Keratinocyte (primary cell): Measurements from ENCODE around the gene MTHFD1L. TPM values are rescaled to one million over a fixed set of nuclear protein-coding genes. Genes with fewer than 3 reads are reported as not detected.
A peak's percentile ranks its signal among the peaks of the same experiment; 100 is the strongest.

ENCODE experiments used
- DNase-seq: peaks from one replicate; pipeline ENCODE4 v3.0.0-alpha.2; 2011; ENCODE audit warnings: low read depth, missing footprints, low spot score
- FAIRE-seq: peaks from 2 replicates; lab custom pipeline; 2011; peaks lifted over from hg19 to GRCh38; lab: Jason Lieb, UNC
- H2AFZ ChIP-seq: 2 replicates; pipeline ENCODE4 v1.6.0; 2012; ENCODE audit warnings: low read length, control low read depth, inconsistent platforms; ENCODE audit not compliant: control insufficient read depth
- H3K27ac ChIP-seq: 2 replicates; pipeline ENCODE4 v1.5.1; 2011; ENCODE audit warnings: low read length; ENCODE audit not compliant: control insufficient read depth, insufficient read depth
- H3K27me3 ChIP-seq: 3 replicates; pipeline ENCODE4 v1.6.0; 2011; ENCODE audit warnings: low read length; ENCODE audit not compliant: control insufficient read depth, insufficient read depth; ENCODE audit errors: extremely low read depth
- H3K36me3 ChIP-seq, 2 experiments: 2 replicates in 1 of 2; 3 replicates in 1 of 2; pipeline ENCODE4 v1.5.1; 2011; ENCODE audit warnings: low read length in 2 of 2, mild to moderate bottlenecking in 1 of 2; ENCODE audit not compliant: control insufficient read depth in 2 of 2, insufficient read depth in 2 of 2; ENCODE audit errors: extremely low read depth in 1 of 2
- H3K4me1 ChIP-seq: 3 replicates; pipeline ENCODE4 v1.5.1; 2011; ENCODE audit warnings: low read length; ENCODE audit not compliant: control insufficient read depth, insufficient read depth; ENCODE audit errors: extremely low read depth
- H3K4me2 ChIP-seq: 3 replicates; pipeline ENCODE4 v1.6.0; 2011; ENCODE audit warnings: low read depth, low read length; ENCODE audit not compliant: control insufficient read depth, insufficient read depth; ENCODE audit errors: extremely low read depth
- H3K4me3 ChIP-seq, 3 experiments: fragments of 200-600 bp in 1 of 3; sonication (generic) in 1 of 3; 2 replicates in 2 of 3; 3 replicates in 1 of 3; pipeline ENCODE4 v1.5.1; 2011 to 2016; ENCODE audit warnings: low read length in 3 of 3, mild to moderate bottlenecking in 3 of 3, control low read depth in 2 of 3, inconsistent platforms in 1 of 3, low read depth in 1 of 3, mixed read lengths in 1 of 3, mixed run types in 1 of 3, moderate library complexity in 1 of 3; ENCODE audit not compliant: control insufficient read depth in 2 of 3, insufficient read depth in 2 of 3; ENCODE audit errors: extremely low read depth in 1 of 3
- H3K79me2 ChIP-seq: 2 replicates; pipeline ENCODE4 v1.6.0; 2012; ENCODE audit warnings: low read length; ENCODE audit not compliant: control insufficient read depth, insufficient read depth
- H3K9ac ChIP-seq: 3 replicates; pipeline ENCODE4 v1.6.0; 2011; ENCODE audit warnings: low read length; ENCODE audit not compliant: control insufficient read depth, insufficient read depth; ENCODE audit errors: extremely low read depth
- H3K9me1 ChIP-seq: 3 replicates; pipeline ENCODE4 v1.6.0; 2011; ENCODE audit warnings: low read length; ENCODE audit not compliant: control insufficient read depth, insufficient read depth; ENCODE audit errors: extremely low read depth
- H3K9me3 ChIP-seq: 2 replicates; pipeline ENCODE4 v1.5.1; 2012; ENCODE audit warnings: low read depth, low read length; ENCODE audit not compliant: control insufficient read depth
- H4K20me1 ChIP-seq: 3 replicates; pipeline ENCODE4 v1.6.0; 2011; ENCODE audit warnings: low read length; ENCODE audit not compliant: control insufficient read depth, insufficient read depth; ENCODE audit errors: extremely low read depth
- EZH2 ChIP-seq: IDR thresholded peaks from one replicate; pipeline ENCODE4 v1.6.1; 2012; ENCODE audit warnings: inconsistent platforms, mild to moderate bottlenecking, low read length, moderate library complexity
- dilution Hi-C: fragments of 300-500 bp; cut with MboI; formaldehyde crosslinking; loops from one replicate; pipeline ENCODE4 v1.7.0; 2020; ENCODE audit warnings: low sequenced_read_pairs; ENCODE audit not compliant: extremely low pct_ligation_motif_present
- polyA plus RNA-seq, 5 experiments: library from polyadenylated mRNA; depleted of rRNA in 3 of 5; stranded (reverse) in 3 of 5; stranded (forward) in 1 of 5; unstranded in 1 of 5; fragments of >200 nt; gene quantifications; 1 replicate in 1 of 5; 2 replicates in 3 of 5; 3 replicates in 1 of 5; pipeline versions ENCODE4 v1.2.1 to v1.2.3, GENCODE V29; 2011 to 2012; ENCODE audit warnings: missing spikeins in 2 of 5, low read depth in 1 of 5, low replicate concordance in 1 of 5
- TF ChIP-seq, protein P1 (sequence below), 3 experiments: IDR thresholded peaks in 1 of 3; conservative IDR thresholded peaks in 1 of 3; optimal IDR thresholded peaks in 1 of 3; 2 replicates in 2 of 3; 3 replicates in 1 of 3; pipeline versions ENCODE3 to v1.5.1; 2011; ENCODE audit warnings: low read length in 3 of 3, mild to moderate bottlenecking in 3 of 3, moderate library complexity in 2 of 3, control low read depth in 1 of 3, inconsistent platforms in 1 of 3; ENCODE audit not compliant: insufficient read depth in 2 of 3; ENCODE audit errors: extremely low read depth in 1 of 3

Gene MTHFD1L
- polyA plus RNA-seq, 1 donor (not counting 4 experiments of a cell fraction or from before 2014, with no cell fraction given), result 38.0 TPM

DNA sequence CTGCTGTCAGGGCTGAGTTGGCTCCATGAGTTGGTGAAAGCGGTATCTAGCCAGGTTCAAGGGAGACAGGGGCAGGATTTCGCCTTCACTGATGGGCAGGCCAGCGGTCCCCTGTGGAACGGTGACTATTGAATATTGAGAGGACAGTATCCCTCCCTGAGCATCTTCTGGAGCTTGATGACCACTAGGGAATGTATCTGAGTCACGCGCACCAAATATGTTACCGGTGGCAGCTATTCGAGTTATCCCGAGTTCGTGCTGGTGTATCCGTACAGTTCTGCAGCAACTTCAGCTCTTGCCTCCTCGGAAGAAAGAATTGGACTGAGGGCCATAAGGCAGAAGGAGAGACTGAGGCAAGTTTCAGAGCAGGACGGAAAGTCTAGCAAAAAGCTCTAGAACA, 24.8 kb downstream of the MTHFD1L start:
- Histone ChIP-seq H3K36me3 (peaks cover 10 to 19% of the 10 kb centered on the region in 2 experiments), H3K27ac (no peak overlapping the region), H3K9me3 (no peaks in the 10 kb centered on the region), H3K27me3 (no peaks in the 10 kb centered on the region), H3K4me1 (peaks cover 6% of the 10 kb centered on the region), H3K4me3 (no peak overlapping the region), H4K20me1 (no peaks in the 10 kb centered on the region), H3K4me2 (no peak overlapping the region), H3K9me1 (no peaks in the 10 kb centered on the region), H2AFZ (no peak overlapping the region), H3K9ac (no peak overlapping the region), H3K79me2 (no peaks in the 10 kb centered on the region)
- DNase-seq (no peak), FAIRE-seq (no peak)
- TF ChIP-seq, protein P1, sequence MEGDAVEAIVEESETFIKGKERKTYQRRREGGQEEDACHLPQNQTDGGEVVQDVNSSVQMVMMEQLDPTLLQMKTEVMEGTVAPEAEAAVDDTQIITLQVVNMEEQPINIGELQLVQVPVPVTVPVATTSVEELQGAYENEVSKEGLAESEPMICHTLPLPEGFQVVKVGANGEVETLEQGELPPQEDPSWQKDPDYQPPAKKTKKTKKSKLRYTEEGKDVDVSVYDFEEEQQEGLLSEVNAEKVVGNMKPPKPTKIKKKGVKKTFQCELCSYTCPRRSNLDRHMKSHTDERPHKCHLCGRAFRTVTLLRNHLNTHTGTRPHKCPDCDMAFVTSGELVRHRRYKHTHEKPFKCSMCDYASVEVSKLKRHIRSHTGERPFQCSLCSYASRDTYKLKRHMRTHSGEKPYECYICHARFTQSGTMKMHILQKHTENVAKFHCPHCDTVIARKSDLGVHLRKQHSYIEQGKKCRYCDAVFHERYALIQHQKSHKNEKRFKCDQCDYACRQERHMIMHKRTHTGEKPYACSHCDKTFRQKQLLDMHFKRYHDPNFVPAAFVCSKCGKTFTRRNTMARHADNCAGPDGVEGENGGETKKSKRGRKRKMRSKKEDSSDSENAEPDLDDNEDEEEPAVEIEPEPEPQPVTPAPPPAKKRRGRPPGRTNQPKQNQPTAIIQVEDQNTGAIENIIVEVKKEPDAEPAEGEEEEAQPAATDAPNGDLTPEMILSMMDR (optimal IDR thresholded peaks at IDR 0.05 in 1 of 3, IDR thresholded peaks at IDR 0.05 in 1 of 3, conservative IDR thresholded peaks at IDR 0.05 in 1 of 3; ENCODE audit: extremely low read depth in 1 of 3, insufficient read depth in 2 of 3, low read length in 3 of 3), result no peak
- dilution Hi-C loops, result no loop called here

DNA sequence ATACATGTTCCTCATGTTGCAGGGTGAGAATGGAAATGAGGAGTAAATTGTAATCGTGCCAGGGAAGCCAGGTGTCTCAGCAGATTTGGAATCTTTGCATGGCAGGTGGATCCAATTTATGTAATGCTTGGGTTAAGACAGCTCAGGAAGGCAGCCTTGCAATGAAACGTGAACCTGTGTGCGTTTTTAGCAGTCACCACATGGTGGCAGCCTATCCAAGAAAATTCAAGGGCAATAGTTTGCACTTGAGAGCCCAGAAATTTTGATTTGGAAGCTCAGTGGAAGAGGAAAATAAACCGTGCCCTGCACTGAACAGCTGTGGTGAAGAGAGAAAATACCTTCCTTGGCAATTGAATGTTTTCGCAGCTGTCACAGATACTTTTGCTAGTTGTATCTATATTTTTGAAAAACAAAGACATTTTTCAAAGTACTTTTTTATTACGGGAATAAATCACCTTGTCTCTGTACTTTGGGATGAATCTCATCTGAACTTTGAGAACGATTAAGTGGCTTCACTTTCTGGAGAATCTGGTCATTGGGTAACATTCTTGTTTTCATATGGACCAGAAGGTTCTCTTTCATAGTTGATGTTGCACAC, 26.5 kb downstream of the MTHFD1L start:
- FAIRE-seq (peak; percentile 81), DNase-seq (peak; percentile 48)
- dilution Hi-C loops, result no loop called here
- Histone ChIP-seq H3K27me3 (no peaks in the 10 kb centered on the region), H3K9me3 (no peaks in the 10 kb centered on the region), H4K20me1 (no peaks in the 10 kb centered on the region), H3K9me1 (no peaks in the 10 kb centered on the region), H3K9ac (no peak overlapping the region), H2AFZ (no peak overlapping the region), H3K4me3 (no peak overlapping the region), H3K4me1 (peaks cover 6% of the 10 kb centered on the region), H3K27ac (no peak overlapping the region), H3K36me3 (peaks cover 7 to 18% of the 10 kb centered on the region in 2 experiments), H3K4me2 (no peak overlapping the region), H3K79me2 (no peaks in the 10 kb centered on the region)
- no peak for TF ChIP-seq EZH2
- TF ChIP-seq, protein P1 (optimal IDR thresholded peaks at IDR 0.05 in 1 of 3, IDR thresholded peaks at IDR 0.05 in 1 of 3, conservative IDR thresholded peaks at IDR 0.05 in 1 of 3; ENCODE audit: extremely low read depth in 1 of 3, insufficient read depth in 2 of 3, low read length in 3 of 3), result peak; percentile 74 to 86 (median 83)
